SK-N-MC (cell line): Measurements from ENCODE around the gene CLTA.

ENCODE experiments used
- DNase-seq: peaks from one replicate; pipeline ENCODE4 v3.0.0-alpha.2; 2011; ENCODE audit warnings: low read depth, low spot score
- H3K27ac ChIP-seq: fragments of 200-600 bp; sonication (generic); 2 replicates; pipeline ENCODE4 v1.5.1; 2016; ENCODE audit warnings: mixed run types
- H3K36me3 ChIP-seq: fragments of 200-600 bp; sonication (generic); 2 replicates; pipeline ENCODE4 v1.6.1; 2017; ENCODE audit warnings: antibody characterized with exemption, low read length, mixed read lengths; ENCODE audit not compliant: insufficient read depth
- H3K4me3 ChIP-seq: fragments of 200-600 bp; sonication (generic); 2 replicates; pipeline ENCODE4 v1.5.1; 2016
- H3K9ac ChIP-seq: fragments of 200-600 bp; sonication (generic); 2 replicates; pipeline ENCODE4 v1.8.0; 2017; ENCODE audit warnings: mixed run types, mixed read lengths; ENCODE audit not compliant: insufficient read length
- H3K9me3 ChIP-seq: fragments of 200-600 bp; sonication (generic); 2 replicates; pipeline ENCODE4 v1.6.1; 2017; ENCODE audit warnings: low read depth, mild to moderate bottlenecking, antibody characterized with exemption, low read length, moderate library complexity, mixed read lengths
- EZH2 ChIP-seq: fragments of 200-600 bp; sonication (generic); IDR thresholded peaks from one replicate; pipeline ENCODE4 v1.6.1; 2017; ENCODE audit warnings: antibody characterized with exemption
- FOXP2 ChIP-seq: optimal IDR thresholded peaks from 2 replicates; pipeline ENCODE3; 2011; ENCODE audit warnings: mild to moderate bottlenecking, moderate library complexity; ENCODE audit not compliant: insufficient read depth; ENCODE audit errors: extremely low read length, control extremely low read depth
- POLR2AphosphoS5 ChIP-seq: IDR thresholded peaks from 2 replicates; pipeline ENCODE4 v1.6.1; 2012; ENCODE audit warnings: mild to moderate bottlenecking, low read depth, low read length, borderline replicate concordance

The CLTA gene

GRCh38 chr9:36189976-36190375, 745 bp upstream of the CLTA start:
- peaks cover 12% of the 10 kb centered on the region for H3K36me3 ChIP-seq
- DNase-seq = no peak
- H3K4me3 ChIP-seq = peak overlapping the region; percentile 98
- H3K9me3 ChIP-seq = no peaks in the 10 kb centered on the region
- H3K9ac ChIP-seq = peak overlapping the region; percentile 92
- TF ChIP-seq FOXP2 (no peak), EZH2 (no peak), POLR2AphosphoS5 (no peak)
- no peak overlapping the region; the same call in 1 of the 2 replicates for H3K27ac ChIP-seq

- no peak for DNase-seq
- Histone ChIP-seq H3K36me3 (peaks cover 16% of the 10 kb centered on the region), H3K9ac (peak overlapping the region; percentile 92), H3K27ac (no peak overlapping the region), H3K4me3 (peak overlapping the region; percentile 98), H3K9me3 (no peaks in the 10 kb centered on the region)
- no peak for TF ChIP-seq POLR2AphosphoS5
- TF ChIP-seq FOXP2 = no peak
- no peak for TF ChIP-seq EZH2
Measured at GRCh38 chr9:36191290-36191645, 547 bp downstream of the CLTA start.

GRCh38 chr9:36191686-36192085, 965 bp downstream of the CLTA start:
- no peak for DNase-seq
- TF ChIP-seq EZH2 (no peak), FOXP2 (no peak), POLR2AphosphoS5 (no peak)
- peak overlapping the region; percentile 92 for H3K9ac ChIP-seq
- H3K27ac ChIP-seq = no peak overlapping the region
- H3K9me3 ChIP-seq = no peaks in the 10 kb centered on the region
- peak overlapping the region; percentile 98 for H3K4me3 ChIP-seq
- peaks cover 16% of the 10 kb centered on the region for H3K36me3 ChIP-seq

- Histone ChIP-seq H3K4me3 (peak overlapping the region; percentile 98), H3K9me3 (no peaks in the 10 kb centered on the region), H3K9ac (peak overlapping the region; percentile 92), H3K36me3 (peaks cover 21% of the 10 kb centered on the region), H3K27ac (no peak overlapping the region)
- TF ChIP-seq FOXP2 (no peak), EZH2 (no peak), POLR2AphosphoS5 (no peak)
- DNase-seq = no peak
Measured at GRCh38 chr9:36192196-36192595, 1.5 kb downstream of the CLTA start.

- peak overlapping the region; percentile 98 for H3K4me3 ChIP-seq
- H3K36me3 ChIP-seq = peaks cover 29% of the 10 kb centered on the region
- H3K9me3 ChIP-seq = no peaks in the 10 kb centered on the region
- H3K27ac ChIP-seq = no peak overlapping the region
- peak overlapping the region; percentile 92 for H3K9ac ChIP-seq
- DNase-seq = no peak
- TF ChIP-seq FOXP2 (no peak), POLR2AphosphoS5 (no peak), EZH2 (no peak)
Measured at GRCh38 chr9:36193023-36193422, 2.3 kb downstream of the CLTA start.

GRCh38 chr9:36194326-36195000, 3.7 kb downstream of the CLTA start:
- DNase-seq = no peak
- no peak for TF ChIP-seq POLR2AphosphoS5
- Histone ChIP-seq H3K9me3 (no peaks in the 10 kb centered on the region), H3K27ac (no peak overlapping the region), H3K4me3 (no peak overlapping the region), H3K9ac (peak overlapping the region; percentile 7), H3K36me3 (peaks cover 37% of the 10 kb centered on the region)

- Histone ChIP-seq H3K27ac (no peak overlapping the region), H3K9me3 (no peaks in the 10 kb centered on the region), H3K9ac (no peak overlapping the region)
Measured at GRCh38 chr9:36204906-36205547, 14.3 kb downstream of the CLTA start.

GRCh38 chr9:36207016-36207415, 16.3 kb downstream of the CLTA start:
- no peak overlapping the region for H3K4me3 ChIP-seq
- DNase-seq = no peak
- TF ChIP-seq POLR2AphosphoS5 = no peak
- no peak for TF ChIP-seq EZH2
- TF ChIP-seq FOXP2 = no peak
- no peak overlapping the region for H3K9ac ChIP-seq
- no peaks in the 10 kb centered on the region for H3K9me3 ChIP-seq
- peaks cover 95% of the 10 kb centered on the region for H3K36me3 ChIP-seq
- no peak overlapping the region for H3K27ac ChIP-seq

More at GRCh38 chr9:36204906-36205547, 14.3 kb downstream of the CLTA start:
- no peak for DNase-seq
- TF ChIP-seq POLR2AphosphoS5 (no peak), EZH2 (no peak)
- peaks cover 95% of the 10 kb centered on the region for H3K36me3 ChIP-seq
- no peak overlapping the region for H3K4me3 ChIP-seq

GRCh38 chr9:36207546-36208012, 16.9 kb downstream of the CLTA start:
- no peak overlapping the region for H3K27ac ChIP-seq
- H3K36me3 ChIP-seq = peaks cover 95% of the 10 kb centered on the region

More at GRCh38 chr9:36207546-36208012, 16.9 kb downstream of the CLTA start:
- Histone ChIP-seq H3K9ac (no peak overlapping the region), H3K9me3 (no peaks in the 10 kb centered on the region), H3K4me3 (no peak overlapping the region)
- no peak for DNase-seq
- TF ChIP-seq POLR2AphosphoS5 (no peak), FOXP2 (no peak)
